ENCODE data around the gene SLC9A5. TPM values are rescaled to one million over a fixed set of nuclear protein-coding genes. Genes with fewer than 3 reads are reported as not detected.

The SLC9A5 gene
- polyA plus RNA-seq, 3 donors, result 1.0 TPM; not detected in 2

DNA sequence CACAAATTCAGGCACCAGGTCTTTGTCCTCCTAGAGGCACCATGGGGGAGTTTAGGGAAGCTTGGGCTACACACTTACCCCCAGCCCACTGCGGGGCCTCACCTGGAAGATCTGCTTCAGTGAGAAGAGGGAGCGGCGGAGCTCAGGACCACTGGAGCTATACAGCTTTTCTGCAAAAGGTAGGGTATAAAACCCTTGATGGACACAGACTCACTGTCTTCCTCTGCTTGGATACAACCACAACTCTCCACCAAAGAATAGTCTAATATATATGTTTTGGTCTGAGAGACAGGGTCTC lies 10.6 kb upstream of the SLC9A5 start:
- Histone ChIP-seq H3K9ac (ENCODE audit: insufficient read depth, low read length, poor library complexity, severe bottlenecking) (no peak overlapping the region), H3K4me1 (ENCODE audit: control insufficient read depth in 1 of 2, insufficient read depth in 2 of 2, low read length in 2 of 2) (peaks cover 21 to 22% of the 10 kb centered on the region in 2 donors), H3K79me2 (ENCODE audit: insufficient read depth, low read length) (peaks cover 28% of the 10 kb centered on the region), H2AFZ (ENCODE audit: insufficient read depth, low read depth, low read length, poor library complexity, severe bottlenecking) (no peak overlapping the region), H3K27me3 (ENCODE audit: control insufficient read depth in 2 of 2, insufficient read depth in 2 of 2, low read length in 2 of 2) (no peaks in the 10 kb centered on the region), H3K36me3 (replicated peaks in 1 of 2; ENCODE audit: control insufficient read depth in 1 of 2, insufficient read depth in 2 of 2, low read length in 2 of 2) (peaks cover 58 to 74% of the 10 kb centered on the region in 2 donors), H3K9me3 (replicated peaks in 1 of 2; ENCODE audit: control insufficient read depth in 1 of 2, insufficient read depth in 1 of 2, low read length in 2 of 2) (no peaks in the 10 kb centered on the region), H4K20me1 (ENCODE audit: insufficient read depth, low read length) (peaks cover 60% of the 10 kb centered on the region), H3K27ac (ENCODE audit: low read depth in 1 of 2, low read length in 2 of 2) (no peak overlapping the region), H3K4me2 (replicated peaks; ENCODE audit: extremely low read depth, low read length, poor library complexity, severe bottlenecking) (no peak overlapping the region), H3K4me3 (replicated peaks in 1 of 3; ENCODE audit: low read depth in 2 of 3, low read length in 3 of 3) (no peak overlapping the region)
- DNase-seq, result no peak
- intact Hi-C loops (cut with micrococcal nuclease), result no loop called here
- Mint-ChIP-seq H3K27ac (no peak overlapping the region), H3K9me3 (peaks cover 0 to 3% (median 0%) of the 10 kb centered on the region in 7 donors), H3K27me3 (ENCODE audit: low read depth in 3 of 3) (peaks cover 0 to 4% (median 2%) of the 10 kb centered on the region in 3 donors), H3K4me3 (no peak overlapping the region), H3K4me1 (peaks cover 29% of the 10 kb centered on the region), H3K36me3 (peaks cover 68 to 84% of the 10 kb centered on the region in 2 donors)
- TF ChIP-seq, protein P1, sequence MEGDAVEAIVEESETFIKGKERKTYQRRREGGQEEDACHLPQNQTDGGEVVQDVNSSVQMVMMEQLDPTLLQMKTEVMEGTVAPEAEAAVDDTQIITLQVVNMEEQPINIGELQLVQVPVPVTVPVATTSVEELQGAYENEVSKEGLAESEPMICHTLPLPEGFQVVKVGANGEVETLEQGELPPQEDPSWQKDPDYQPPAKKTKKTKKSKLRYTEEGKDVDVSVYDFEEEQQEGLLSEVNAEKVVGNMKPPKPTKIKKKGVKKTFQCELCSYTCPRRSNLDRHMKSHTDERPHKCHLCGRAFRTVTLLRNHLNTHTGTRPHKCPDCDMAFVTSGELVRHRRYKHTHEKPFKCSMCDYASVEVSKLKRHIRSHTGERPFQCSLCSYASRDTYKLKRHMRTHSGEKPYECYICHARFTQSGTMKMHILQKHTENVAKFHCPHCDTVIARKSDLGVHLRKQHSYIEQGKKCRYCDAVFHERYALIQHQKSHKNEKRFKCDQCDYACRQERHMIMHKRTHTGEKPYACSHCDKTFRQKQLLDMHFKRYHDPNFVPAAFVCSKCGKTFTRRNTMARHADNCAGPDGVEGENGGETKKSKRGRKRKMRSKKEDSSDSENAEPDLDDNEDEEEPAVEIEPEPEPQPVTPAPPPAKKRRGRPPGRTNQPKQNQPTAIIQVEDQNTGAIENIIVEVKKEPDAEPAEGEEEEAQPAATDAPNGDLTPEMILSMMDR (IDR thresholded peaks at IDR 0.05), result no peak
- no CpG with 5 or more reads among the region's 3 CpGs for WGBS (ENCODE audit: insufficient coverage)

DNA sequence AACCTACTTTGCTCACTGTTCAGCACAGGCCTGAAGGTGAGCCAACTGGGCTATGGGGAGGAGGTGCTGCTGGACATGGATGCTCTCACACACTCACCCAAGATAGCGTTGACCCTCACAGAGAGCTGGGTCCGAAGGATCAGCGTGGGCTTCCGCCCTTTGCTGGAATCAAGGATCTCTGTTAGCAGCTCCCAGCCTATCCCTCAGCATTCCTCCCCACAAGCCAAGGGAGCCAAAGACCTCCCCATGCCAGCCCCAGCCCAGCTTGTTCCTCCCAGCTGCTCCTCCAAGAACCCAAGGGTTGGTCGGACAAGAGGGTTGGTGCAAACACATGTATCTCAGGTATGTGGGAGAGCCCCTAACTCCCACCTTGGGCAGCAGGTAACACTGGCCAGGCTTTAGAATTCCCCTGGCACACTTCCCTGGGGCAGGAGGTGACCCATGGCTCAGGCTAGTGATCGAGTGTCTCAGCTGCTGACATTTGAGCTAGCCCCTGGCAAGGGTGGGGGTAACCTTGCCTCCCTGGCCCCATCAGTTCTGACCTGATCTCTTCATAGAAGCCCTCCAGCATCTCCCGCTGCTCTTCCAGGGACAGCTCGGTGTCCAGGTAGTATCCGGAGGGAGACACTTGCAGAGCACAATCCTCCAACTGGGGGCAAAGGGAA lies 9.8 kb upstream of the SLC9A5 start:
- Histone ChIP-seq H3K9me3 (replicated peaks in 1 of 2; ENCODE audit: control insufficient read depth in 1 of 2, insufficient read depth in 1 of 2, low read length in 2 of 2) (no peaks in the 10 kb centered on the region), H3K4me1 (ENCODE audit: control insufficient read depth in 1 of 2, insufficient read depth in 2 of 2, low read length in 2 of 2) (peaks cover 28 to 29% of the 10 kb centered on the region in 2 donors), H3K27ac (ENCODE audit: low read depth in 1 of 2, low read length in 2 of 2) (no peak overlapping the region), H3K4me3 (replicated peaks in 1 of 3; ENCODE audit: low read depth in 2 of 3, low read length in 3 of 3) (no peak overlapping the region), H4K20me1 (ENCODE audit: insufficient read depth, low read length) (peaks cover 60% of the 10 kb centered on the region), H3K36me3 (replicated peaks in 1 of 2; ENCODE audit: control insufficient read depth in 1 of 2, insufficient read depth in 2 of 2, low read length in 2 of 2) (peaks cover 53 to 67% of the 10 kb centered on the region in 2 donors), H3K9ac (ENCODE audit: insufficient read depth, low read length, poor library complexity, severe bottlenecking) (no peak overlapping the region), H3K4me2 (replicated peaks; ENCODE audit: extremely low read depth, low read length, poor library complexity, severe bottlenecking) (no peak overlapping the region), H2AFZ (ENCODE audit: insufficient read depth, low read depth, low read length, poor library complexity, severe bottlenecking) (no peak overlapping the region), H3K27me3 (ENCODE audit: control insufficient read depth in 2 of 2, insufficient read depth in 2 of 2, low read length in 2 of 2) (no peaks in the 10 kb centered on the region), H3K79me2 (ENCODE audit: insufficient read depth, low read length) (peaks cover 34% of the 10 kb centered on the region)
- Mint-ChIP-seq H3K36me3 (peaks cover 61 to 77% of the 10 kb centered on the region in 2 donors), H3K4me3 (no peak overlapping the region), H3K4me1 (peaks cover 36% of the 10 kb centered on the region), H3K9me3 (peaks cover 0 to 3% (median 0%) of the 10 kb centered on the region in 7 donors), H3K27me3 (ENCODE audit: low read depth in 3 of 3) (peaks cover 0 to 4% (median 2%) of the 10 kb centered on the region in 3 donors), H3K27ac (no peak overlapping the region)
- 97% methylated on average over 8 of the region's 9 CpGs for WGBS (ENCODE audit: insufficient coverage)
- TF ChIP-seq, protein P1 (IDR thresholded peaks at IDR 0.05), result no peak
- intact Hi-C loops (cut with micrococcal nuclease), result no loop called here
- no peak for DNase-seq
